HG03280 (cell line): ENCODE data around the gene RCC1.
"Not testable (repeated sequence)": the region's sequence is repeated elsewhere in the genome, so short reads cannot be mapped to it uniquely, and the experiment has no call there.

Source experiments
- ATAC-seq: cut with Tn5 transposase; IDR thresholded peaks from one replicate; pipeline ENCODE4 v1.9.1; 2021; ENCODE audit warnings: mild to moderate bottlenecking, moderate library complexity; ENCODE audit not compliant: unreplicated experiment

Gene RCC1

DNA sequence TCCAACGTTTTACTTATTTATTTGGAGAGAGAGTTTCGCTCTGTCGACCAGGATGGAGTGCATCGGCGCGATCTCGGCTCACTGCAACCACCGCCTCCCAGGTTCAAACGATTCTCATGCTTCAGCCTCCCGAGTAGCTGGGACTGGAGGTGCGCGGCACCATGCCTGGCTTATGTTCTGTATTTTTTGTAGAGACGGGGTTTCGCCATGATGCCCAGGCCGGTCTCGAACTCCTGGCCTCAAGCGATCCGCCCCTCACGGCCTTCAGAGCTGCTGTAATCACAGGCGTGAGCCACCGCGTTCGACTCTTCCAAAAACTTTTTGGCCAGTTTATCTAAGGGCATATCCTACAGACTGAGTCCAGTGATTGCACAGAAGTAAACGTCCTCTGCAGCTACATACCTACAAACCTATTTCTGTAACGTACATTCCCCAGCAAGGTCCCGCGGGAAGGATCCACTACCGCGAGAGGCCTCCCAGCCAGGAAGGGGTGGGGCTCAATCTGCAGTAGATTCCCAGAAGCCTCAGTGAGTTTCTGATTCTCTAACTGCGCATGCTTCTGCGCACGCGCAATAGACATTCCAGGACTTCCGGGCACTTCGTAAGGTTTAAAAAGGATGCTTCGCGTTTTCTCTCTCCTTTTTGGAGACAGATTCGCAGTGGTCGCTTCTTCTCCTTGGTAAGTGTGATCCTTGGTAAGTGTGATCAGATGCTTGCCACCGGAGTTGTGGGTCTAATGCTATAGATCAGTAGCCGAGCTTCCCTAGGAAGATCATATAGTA lies at the start of gene RCC1:
Gene RCC1 (plus strand): TSS at position 638 of the 782 bp plus-strand sequence. CDS start 23,824 bp downstream, outside the sequence.
- peak; percentile 83 for ATAC-seq

DNA sequence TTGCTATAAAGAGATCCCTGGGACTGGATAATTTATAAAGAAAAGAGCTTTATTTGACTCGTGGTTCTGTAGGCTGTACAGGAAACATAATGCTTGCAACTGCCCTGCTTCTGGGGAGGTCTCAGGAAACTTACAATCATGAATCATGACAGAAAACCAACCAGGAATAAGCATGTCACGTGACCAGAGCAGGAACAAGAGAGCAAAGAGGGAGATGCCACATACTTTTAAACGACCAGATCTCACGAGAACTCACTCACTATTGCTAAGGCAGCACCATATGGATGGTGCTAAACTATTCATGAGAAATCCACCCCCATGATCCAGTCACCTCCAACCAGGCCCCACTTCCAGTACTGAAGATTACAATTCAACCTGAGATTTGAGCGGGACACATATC lies 49.8 kb upstream of the RCC1 start:
- ATAC-seq, result no peak

DNA sequence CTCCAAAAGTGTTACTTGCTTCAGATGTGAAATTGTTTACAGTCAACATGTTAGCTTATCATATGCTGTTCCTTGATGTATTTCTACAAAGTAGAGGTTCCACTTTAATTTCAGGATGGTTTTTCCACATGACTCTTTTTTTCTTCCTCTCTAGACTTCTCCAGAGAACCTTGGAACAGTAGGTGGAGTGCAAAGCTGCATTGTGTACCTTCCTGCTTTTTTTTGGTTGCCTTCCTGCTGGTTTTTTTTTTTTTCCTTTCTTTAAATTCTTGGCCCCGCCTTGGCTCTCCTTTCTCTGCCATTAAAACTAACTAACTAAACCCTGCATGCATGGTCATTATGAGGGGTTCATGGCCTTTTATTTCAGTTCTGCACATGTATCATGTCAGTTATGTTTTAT lies 48.2 kb upstream of the RCC1 start:
- no peak for ATAC-seq

- no peak for ATAC-seq
Measured at GRCh38 chr1:28458237-28459228, 47.3 kb upstream of the RCC1 start.

DNA sequence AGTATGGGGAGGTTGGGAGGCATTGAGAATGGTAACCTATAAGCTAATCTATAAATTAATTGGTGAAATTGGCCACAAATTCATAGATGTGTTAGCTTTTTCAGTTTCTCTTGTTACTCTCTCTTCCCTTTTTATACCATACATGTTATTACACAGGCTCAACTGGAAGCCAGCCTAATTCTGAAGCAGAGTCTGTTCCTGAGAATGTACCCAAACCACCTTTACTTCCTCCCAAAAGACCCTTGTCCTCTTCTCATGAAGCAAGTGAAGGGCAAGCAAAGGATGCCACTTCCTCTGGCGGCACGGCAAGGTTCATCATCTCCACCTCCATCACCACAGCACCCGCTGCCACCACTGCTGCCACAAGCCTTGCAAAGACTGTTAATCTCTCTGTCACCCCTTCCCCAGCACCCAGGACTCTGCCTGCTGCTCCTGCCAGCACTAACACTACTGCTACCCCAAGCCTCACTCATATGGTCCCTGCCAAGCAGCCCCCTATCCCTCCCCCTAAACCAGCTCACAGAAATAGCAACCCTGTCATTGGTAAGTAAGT lies 39.5 kb upstream of the RCC1 start:
- ATAC-seq, result no peak

DNA sequence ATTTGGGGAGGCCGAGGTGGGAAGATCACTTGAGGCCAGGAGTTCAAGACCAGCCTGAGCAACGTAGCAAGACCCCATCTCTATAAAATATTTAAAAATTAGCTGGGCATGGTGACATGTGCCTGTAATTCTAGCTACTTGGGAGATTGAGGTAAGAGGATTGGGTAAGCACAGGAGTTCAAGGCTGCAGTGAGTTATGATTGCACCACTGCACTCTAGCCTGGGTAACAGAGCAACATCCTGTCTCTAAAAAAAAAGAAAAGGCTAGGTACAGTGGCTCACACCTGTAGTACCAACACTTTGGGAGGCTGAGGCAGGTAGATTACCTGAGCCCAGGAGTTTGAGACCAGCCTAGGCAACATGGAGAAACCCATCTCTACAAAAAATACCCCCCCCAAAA lies 35.7 kb upstream of the RCC1 start:
- ATAC-seq, result no peak

- ATAC-seq, result not testable (repeated sequence)
Measured at GRCh38 chr1:28479497-28479896, 26.3 kb upstream of the RCC1 start.

- no peak for ATAC-seq
Measured at GRCh38 chr1:28480308-28480707, 25.5 kb upstream of the RCC1 start.

GRCh38 chr1:28482138-28482537 lies 23.7 kb upstream of the RCC1 start:
- no peak for ATAC-seq

DNA sequence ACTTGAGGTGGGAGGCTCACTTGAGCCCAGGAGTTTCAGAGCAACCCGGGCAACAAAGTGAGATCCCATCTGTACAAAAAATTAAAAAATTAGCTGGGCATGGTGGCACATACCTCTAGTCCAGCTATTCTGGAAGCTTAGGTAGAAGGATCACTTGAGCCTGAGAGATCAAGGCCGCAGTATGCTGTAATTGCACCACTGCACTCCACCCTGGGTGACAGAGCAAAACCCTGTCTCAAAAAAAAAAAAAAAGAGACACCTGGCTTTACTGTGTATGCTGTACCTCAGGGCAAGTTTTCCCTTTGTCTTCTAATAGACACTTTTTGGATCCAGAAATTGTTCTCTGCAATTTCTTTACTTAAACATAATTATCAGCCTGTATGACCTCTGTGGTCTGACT lies 23.1 kb upstream of the RCC1 start:
- no peak for ATAC-seq

DNA sequence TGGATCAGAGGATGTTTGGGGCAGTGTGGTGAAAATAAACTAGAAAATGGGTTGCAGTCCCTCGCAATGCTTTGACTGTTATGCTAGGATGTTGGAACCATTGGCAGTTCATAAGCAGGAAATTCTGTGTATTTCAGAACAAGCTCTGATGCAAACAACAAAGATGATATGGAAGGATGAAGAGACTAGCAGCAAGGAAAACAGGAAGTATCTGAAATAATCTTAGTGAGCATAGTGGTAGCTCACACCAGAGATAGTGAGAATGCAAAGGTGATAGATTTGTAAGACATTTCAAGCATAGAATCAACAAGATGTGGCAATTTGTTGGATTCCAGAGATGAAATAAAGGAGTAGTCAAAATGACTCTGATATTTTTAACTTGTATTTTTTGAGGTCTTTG lies 11.1 kb upstream of the RCC1 start:
- no peak for ATAC-seq

- no peak for ATAC-seq
Measured at GRCh38 chr1:28499553-28499952, 6.3 kb upstream of the RCC1 start.

GRCh38 chr1:28501925-28502324 lies 3.9 kb upstream of the RCC1 start:
- ATAC-seq, result no peak

GRCh38 chr1:28503117-28503516 lies 2.7 kb upstream of the RCC1 start:
- no peak for ATAC-seq

GRCh38 chr1:28506907-28507246 lies 1.0 kb downstream of the RCC1 start:
- no peak for ATAC-seq

DNA sequence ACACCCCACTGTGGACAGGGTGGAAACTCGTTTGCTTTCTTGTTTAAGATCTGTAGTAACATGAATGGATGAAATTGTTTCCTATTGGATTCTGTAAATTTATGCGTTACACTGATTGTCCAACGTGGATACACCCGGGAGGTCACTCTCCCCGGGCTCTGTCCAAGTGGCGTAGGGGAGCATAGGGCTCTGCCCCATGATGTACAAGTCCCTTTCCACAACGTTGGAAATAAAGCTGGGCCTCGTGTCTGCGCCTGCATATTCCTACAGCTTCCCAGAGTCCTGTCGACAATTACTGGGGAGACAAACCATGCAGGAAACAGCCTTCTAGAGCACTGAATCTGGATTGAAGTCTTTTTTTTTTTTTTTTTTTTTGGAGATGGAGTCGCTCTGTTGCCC lies 1.4 kb downstream of the RCC1 start:
- no peak for ATAC-seq

DNA sequence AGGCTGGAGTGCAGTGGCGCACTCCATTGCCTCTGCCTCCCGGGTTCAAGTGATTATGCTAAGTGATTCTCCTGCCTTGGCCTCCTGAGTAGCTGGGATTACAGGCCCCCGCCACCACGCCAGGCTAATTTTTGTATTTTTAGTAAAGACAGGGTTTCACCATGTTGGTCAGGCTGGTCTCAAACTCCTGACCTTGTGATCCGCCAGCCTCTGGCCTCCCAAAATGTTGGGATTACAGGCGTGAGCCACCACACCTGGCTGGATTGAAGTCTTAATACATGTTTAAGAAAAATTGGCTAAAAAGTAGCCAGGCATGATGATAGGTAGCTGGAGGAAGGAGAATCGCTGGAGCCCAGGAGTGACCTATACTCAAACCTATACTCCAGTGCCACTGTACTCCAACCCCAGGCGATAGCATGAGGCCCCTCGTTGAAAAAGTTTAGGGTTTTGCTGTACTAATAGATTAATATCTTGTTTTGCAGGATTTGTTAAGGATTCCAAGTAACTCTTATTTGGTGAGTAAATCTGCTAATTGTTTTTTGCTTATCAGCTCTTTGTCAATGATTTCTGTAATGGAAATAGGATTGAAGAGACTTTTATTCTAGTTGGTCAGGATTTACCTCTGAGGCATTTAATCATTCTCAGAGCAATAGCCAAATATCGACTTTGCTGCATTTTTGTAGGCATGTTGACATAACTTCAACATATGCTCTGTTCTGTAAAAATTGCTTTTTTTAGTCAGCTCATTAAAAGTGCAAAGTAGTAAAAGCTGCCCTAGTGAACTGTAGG lies 2.0 kb downstream of the RCC1 start:
- ATAC-seq, result no peak

- no peak for ATAC-seq
Measured at GRCh38 chr1:28508435-28508754, 2.6 kb downstream of the RCC1 start.

DNA sequence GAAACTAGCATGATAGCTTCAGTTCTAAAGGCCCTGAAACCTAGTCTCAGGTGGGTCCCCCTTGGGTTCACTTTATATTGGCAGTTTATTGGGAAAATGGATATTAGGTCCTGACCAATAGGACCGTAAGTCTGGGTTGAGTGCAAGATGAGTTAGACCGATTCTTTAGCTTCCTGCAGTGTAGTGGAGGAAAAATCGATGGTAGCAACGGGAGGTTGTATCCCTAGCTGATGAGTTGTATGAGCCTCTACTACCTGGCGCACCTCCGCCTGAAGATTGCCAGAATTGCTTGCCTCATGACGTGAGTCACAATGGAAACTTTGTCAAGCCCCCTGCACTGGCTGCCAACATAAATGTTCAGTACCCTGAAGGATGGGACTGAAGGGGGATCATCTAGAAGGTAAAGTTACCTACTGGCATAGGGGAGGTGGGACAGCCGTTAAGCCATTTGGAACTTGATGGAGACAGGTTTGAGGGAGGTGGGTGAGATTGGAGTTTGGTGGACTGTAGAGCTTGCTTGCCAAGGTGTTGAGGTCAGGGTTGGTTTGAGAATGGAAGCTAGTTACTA lies 3.9 kb downstream of the RCC1 start:
- no peak for ATAC-seq

GRCh38 chr1:28510273-28510969 lies 4.6 kb downstream of the RCC1 start:
- no peak for ATAC-seq
